ENCODE results near the gene CDHR5. TPM values are rescaled to one million over a fixed set of nuclear protein-coding genes. Genes with fewer than 3 reads are reported as not detected.
A peak's percentile ranks its signal among the peaks of the same experiment; 100 is the strongest.

CDHR5 gene
- total RNA-seq, 1 experiment from 2014 or later, result not detected

- peak; percentile 78 for DNase-seq
- H3K27me3 ChIP-seq (ENCODE audit: control insufficient read depth, insufficient read depth, low read length), result peaks cover 21% of the 10 kb centered on the region
- no peaks in the 10 kb centered on the region; the same call in 1 of the 2 replicates for H3K36me3 ChIP-seq (replicated peaks; ENCODE audit: control insufficient read depth, insufficient read depth, low read length)
- H3K4me3 ChIP-seq (ENCODE audit: insufficient read depth, low read depth, low read length), result peak overlapping the region; percentile 46
Observed at GRCh38 chr11:569158-569885, 55.4 kb downstream of the CDHR5 start.

DNA sequence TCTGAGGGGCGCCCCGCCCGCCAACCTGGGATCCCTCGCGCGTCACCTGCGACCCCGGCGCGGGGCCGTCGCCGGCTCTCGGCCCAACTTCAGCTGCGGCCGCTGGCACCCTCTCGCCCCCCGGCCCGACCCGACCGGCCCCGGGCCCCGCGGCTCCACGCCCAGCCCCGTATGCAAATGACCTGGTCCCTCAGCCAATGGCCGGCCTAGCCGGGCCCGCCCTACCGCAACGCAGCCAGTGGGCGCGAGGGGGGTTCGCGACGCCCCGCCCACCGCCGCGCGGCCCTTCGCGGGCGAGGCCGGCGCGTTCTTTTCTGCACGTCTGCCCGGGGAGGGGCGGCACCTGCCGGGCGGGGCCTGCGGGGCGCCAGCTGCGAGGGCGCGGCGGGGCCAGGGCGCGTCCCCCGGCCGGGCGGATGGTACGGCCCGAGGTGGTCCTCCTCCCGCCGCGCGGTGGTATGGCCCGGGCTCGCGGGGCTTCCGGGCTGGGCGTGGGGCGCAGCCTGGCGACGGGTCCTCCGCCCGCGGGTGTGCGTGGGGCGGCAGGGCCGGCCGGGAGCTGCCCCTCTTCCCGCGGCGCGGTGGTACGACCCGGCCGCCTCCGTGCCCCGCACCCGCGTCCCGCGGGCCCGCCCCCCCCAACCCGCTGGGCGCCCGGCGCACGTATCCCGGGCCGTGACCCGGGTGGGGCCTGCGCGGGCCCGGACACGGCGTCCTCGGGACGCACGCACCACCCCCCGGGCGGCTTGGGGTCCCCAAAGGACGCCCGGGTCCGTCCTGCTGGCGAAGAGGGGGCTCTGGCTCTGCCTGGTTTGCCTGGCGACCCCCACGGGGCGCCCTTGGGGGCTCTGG is 56.2 kb downstream of the CDHR5 start:
- DNase-seq, result peak; percentile 100
- H3K36me3 ChIP-seq (replicated peaks; ENCODE audit: control insufficient read depth, insufficient read depth, low read length), result no peaks in the 10 kb centered on the region; the same call in 1 of the 2 replicates
- peaks cover 18% of the 10 kb centered on the region for H3K27me3 ChIP-seq (ENCODE audit: control insufficient read depth, insufficient read depth, low read length)
- peak overlapping the region; percentile 46 for H3K4me3 ChIP-seq (ENCODE audit: insufficient read depth, low read depth, low read length)

GRCh38 chr11:567629-568292 is 57.0 kb downstream of the CDHR5 start:
- Histone ChIP-seq H3K27me3 (ENCODE audit: control insufficient read depth, insufficient read depth, low read length) (peaks cover 15% of the 10 kb centered on the region; the same call in 1 of the 2 replicates), H3K4me3 (ENCODE audit: insufficient read depth, low read depth, low read length) (peak overlapping the region; percentile 46), H3K36me3 (replicated peaks; ENCODE audit: control insufficient read depth, insufficient read depth, low read length) (no peaks in the 10 kb centered on the region; the same call in 1 of the 2 replicates)
- peak; percentile 76 for DNase-seq

DNA sequence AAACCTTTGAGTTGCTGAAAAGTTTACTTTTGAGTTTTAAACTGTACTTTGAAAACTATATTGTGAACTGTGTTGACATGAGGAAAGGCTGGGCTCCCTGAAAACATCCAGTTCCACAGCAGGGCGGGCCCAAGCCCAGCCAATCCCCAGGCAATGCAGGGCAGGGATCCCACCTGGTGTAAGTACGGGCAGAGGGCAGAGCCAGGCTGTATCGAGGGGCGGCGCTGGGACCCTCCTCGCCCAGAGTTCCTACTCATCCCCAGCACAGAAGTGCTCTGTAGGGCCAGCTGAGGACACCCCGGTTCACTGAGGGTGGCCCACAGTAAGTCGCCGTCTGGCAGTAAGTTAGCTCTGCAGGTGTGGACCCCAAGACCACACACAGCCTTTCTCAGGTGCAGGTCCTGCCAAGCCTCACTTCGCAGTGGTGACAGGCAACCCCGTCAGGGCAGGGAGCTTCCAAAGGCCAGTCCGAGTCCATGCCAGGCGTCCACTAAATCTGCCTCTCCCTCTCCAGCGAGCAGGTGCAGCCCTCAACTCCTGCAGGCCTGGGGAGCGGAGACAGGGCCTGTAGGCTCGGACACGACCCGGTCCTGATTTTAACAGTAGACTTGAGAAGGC is 57.6 kb downstream of the CDHR5 start:
- Histone ChIP-seq H3K4me3 (ENCODE audit: insufficient read depth, low read depth, low read length) (no peak overlapping the region), H3K36me3 (replicated peaks; ENCODE audit: control insufficient read depth, insufficient read depth, low read length) (no peaks in the 10 kb centered on the region; the same call in 1 of the 2 replicates), H3K27me3 (ENCODE audit: control insufficient read depth, insufficient read depth, low read length) (peaks cover 15% of the 10 kb centered on the region; the same call in 1 of the 2 replicates)
- no peak for DNase-seq

Other genes with a start within 250 kb of the CDHR5 start
- gene PKP3, start 230.7 kb downstream of the CDHR5 start, total RNA-seq (2014; rRNA removed; shearing (Covaris generic)), result 2.1 and 3.6 TPM in 2 replicates
- 39.5 and 44.9 TPM in 2 replicates for gene SIGIRR, start 210.0 kb downstream of the CDHR5 start, total RNA-seq (2014; rRNA removed; shearing (Covaris generic))
- gene ANO9, start 182.9 kb downstream of the CDHR5 start, total RNA-seq (2014; rRNA removed; shearing (Covaris generic)), result 0.83 and 2.2 TPM in 2 replicates
- 40.9 and 47.5 TPM in 2 replicates for gene PTDSS2, start 174.7 kb downstream of the CDHR5 start, total RNA-seq (2014; rRNA removed; shearing (Covaris generic))
- 98.9 and 104 TPM in 2 replicates for gene RNH1, start 117.7 kb downstream of the CDHR5 start, total RNA-seq (2014; rRNA removed; shearing (Covaris generic))
- 27.1 and 57.9 TPM in 2 replicates for gene HRAS, start 89.4 kb downstream of the CDHR5 start, total RNA-seq (2014; rRNA removed; shearing (Covaris generic))
- gene LRRC56, start 87.4 kb downstream of the CDHR5 start, total RNA-seq (2014; rRNA removed; shearing (Covaris generic)), result 1.3 and 1.5 TPM in 2 replicates
- 2.7 and 4.0 TPM in 2 replicates for gene LMNTD2, start 64.2 kb downstream of the CDHR5 start, total RNA-seq (2014; rRNA removed; shearing (Covaris generic))
- 28.2 and 37.0 TPM in 2 replicates for gene RASSF7, start 64.0 kb downstream of the CDHR5 start, total RNA-seq (2014; rRNA removed; shearing (Covaris generic))
- gene PHRF1, start 48.5 kb downstream of the CDHR5 start, total RNA-seq (2014; rRNA removed; shearing (Covaris generic)), result 37.5 and 42.1 TPM in 2 replicates
- gene IRF7, start 9.0 kb downstream of the CDHR5 start, total RNA-seq (2014; rRNA removed; shearing (Covaris generic)), result 13.6 and 14.6 TPM in 2 replicates
- not detected in 2 replicates for gene SCT, start 2.2 kb upstream of the CDHR5 start, total RNA-seq (2014; rRNA removed; shearing (Covaris generic))
- gene DRD4, start 12.3 kb upstream of the CDHR5 start, total RNA-seq (2014; rRNA removed; shearing (Covaris generic)), result 1.8 and 2.1 TPM in 2 replicates
- 69.0 and 74.6 TPM in 2 replicates for gene DEAF1, start 70.3 kb upstream of the CDHR5 start, total RNA-seq (2014; rRNA removed; shearing (Covaris generic))
- gene TMEM80, start 70.9 kb upstream of the CDHR5 start, total RNA-seq (2014; rRNA removed; shearing (Covaris generic)), result 27.0 and 36.0 TPM in 2 replicates
- gene EPS8L2, start 81.3 kb upstream of the CDHR5 start, total RNA-seq (2014; rRNA removed; shearing (Covaris generic)), result 3.7 and 18.8 TPM in 2 replicates
- gene TALDO1, start 122.5 kb upstream of the CDHR5 start, total RNA-seq (2014; rRNA removed; shearing (Covaris generic)), result 264 and 269 TPM in 2 replicates
- gene GATD1, start 152.5 kb upstream of the CDHR5 start, total RNA-seq (2014; rRNA removed; shearing (Covaris generic)), result 48.7 and 54.6 TPM in 2 replicates
- 0.14 TPM in 1 of 2 replicates, not detected in the other for gene CEND1, start 165.1 kb upstream of the CDHR5 start, total RNA-seq (2014; rRNA removed; shearing (Covaris generic))
- 25.2 and 25.6 TPM in 2 replicates for gene SLC25A22, start 173.3 kb upstream of the CDHR5 start, total RNA-seq (2014; rRNA removed; shearing (Covaris generic))
- gene PIDD1, start 180.3 kb upstream of the CDHR5 start, total RNA-seq (2014; rRNA removed; shearing (Covaris generic)), result 16.8 and 31.0 TPM in 2 replicates
- gene RPLP2, start 185.0 kb upstream of the CDHR5 start, total RNA-seq (2014; rRNA removed; shearing (Covaris generic)), result 786 and 794 TPM in 2 replicates
- gene PNPLA2, start 194.0 kb upstream of the CDHR5 start, total RNA-seq (2014; rRNA removed; shearing (Covaris generic)), result 15.7 and 28.7 TPM in 2 replicates
- gene CRACR2B, start 203.0 kb upstream of the CDHR5 start, total RNA-seq (2014; rRNA removed; shearing (Covaris generic)), result 20.2 and 35.8 TPM in 2 replicates
- gene CD151, start 208.0 kb upstream of the CDHR5 start, total RNA-seq (2014; rRNA removed; shearing (Covaris generic)), result 175 and 190 TPM in 2 replicates
- 96.1 and 135 TPM in 2 replicates for gene POLR2L, start 217.6 kb upstream of the CDHR5 start, total RNA-seq (2014; rRNA removed; shearing (Covaris generic))
- 101 and 117 TPM in 2 replicates for gene TSPAN4, start 217.9 kb upstream of the CDHR5 start, total RNA-seq (2014; rRNA removed; shearing (Covaris generic))

All from H7 (cell line).